GM21786 (cell line): ENCODE results near the gene FBXO31.
"Not testable (repeated sequence)": the region's sequence is repeated elsewhere in the genome, so short reads cannot be mapped to it uniquely, and the experiment has no call there.

Experiments
- ATAC-seq: cut with Tn5 transposase; IDR thresholded peaks from one replicate; pipeline ENCODE4 v1.9.1; 2021; ENCODE audit not compliant: unreplicated experiment

The FBXO31 gene

DNA sequence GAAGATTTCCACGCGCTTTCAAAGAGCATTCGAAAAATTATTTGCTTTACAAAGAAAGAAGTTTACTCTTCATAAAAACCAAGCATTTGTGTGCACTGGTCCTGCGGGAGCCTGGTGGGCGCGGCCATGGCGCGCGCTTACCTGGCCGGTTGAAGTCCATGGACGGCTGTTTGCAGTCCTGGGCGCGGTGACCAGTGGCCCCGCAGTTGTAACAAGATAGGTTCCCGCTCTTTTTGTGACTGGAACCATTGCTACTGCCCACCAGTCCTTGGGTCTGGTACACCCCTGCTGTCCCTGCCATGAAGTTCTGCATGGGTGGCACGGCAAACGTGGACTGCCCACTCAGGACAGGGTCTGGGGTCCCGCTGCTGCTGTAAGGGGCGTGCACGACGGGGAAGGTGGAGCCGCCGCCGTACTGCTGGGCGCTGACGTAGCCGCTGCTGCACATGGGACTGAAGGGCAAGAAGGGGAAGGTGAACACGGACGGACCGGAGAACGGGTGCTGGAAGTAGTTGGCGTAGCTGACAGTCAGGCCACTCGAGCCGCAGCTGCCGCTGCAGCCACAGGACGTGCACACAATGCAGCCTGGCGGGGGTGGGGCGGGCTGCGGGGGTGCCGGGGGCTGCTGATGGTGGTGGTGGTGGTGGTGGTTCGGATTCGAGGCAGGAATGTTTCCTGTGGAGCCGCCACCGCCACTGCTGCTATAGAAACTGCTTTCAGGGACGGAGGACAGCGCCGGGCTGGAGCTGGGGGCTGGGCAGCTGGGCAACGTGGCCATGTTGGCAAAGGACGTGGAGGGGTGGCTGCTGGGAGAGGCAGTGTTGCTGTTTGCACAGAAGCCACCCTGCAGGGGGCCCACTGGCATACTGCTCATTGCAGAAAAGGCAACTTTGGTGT is 28.0 kb upstream of the FBXO31 start:
- ATAC-seq = no peak

DNA sequence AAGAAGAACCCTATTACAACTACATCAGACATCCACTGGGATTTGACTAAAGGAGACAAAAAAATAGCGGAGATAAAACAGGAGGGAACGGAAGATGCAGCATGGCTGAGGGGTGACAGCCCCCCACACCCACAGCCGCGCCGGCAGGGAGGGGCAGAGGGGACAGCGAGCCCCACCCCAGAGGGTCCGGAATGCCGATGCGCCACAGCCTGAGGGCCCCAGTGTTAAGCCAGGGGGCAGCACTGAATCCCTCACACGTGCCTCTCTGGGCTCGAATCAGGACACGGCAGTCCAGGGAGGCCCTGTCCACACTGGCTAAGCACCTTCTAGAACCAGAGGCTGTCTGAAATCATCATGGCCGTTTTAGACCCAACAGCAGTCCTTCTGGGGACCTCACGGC is 27.4 kb upstream of the FBXO31 start:
- no peak for ATAC-seq

DNA sequence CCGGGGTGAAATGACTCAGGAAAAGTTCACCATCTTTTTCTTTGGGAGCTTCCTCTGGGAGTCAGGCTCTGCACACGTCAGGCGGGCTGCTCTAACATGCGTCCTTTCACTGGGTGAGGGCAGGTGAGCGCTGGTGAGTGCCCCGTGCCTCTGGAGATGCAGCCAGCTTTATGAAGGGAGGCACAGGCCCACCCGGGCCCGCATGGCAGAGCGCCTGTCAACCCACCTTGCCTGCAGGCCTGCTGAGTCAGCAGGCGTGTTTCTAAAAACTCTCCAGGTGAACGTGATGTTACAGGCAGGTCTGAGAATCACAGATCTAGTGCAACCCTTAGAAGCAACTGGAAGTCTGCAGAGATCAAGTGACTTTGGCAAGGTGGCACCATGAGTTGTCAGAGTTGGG is 27.0 kb upstream of the FBXO31 start:
- ATAC-seq = no peak

DNA sequence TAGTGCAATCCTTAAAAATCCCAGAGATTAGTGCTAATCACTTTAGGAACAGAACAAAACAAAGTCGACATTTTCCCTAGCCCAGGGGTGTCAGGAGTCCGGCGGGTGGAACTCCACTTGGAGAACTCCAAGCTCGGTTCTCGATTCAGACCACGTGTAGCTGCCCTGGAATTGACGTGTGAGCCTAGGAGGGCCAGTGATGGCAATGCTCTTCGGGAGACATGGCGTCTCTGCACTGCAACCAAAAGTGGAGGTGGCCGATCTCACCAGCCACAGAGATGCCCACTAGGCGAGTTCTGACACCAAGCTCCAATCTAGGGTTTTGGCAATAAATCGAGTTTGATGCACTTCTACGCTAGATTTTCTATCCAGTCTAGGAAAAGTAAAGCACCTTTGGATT is 26.2 kb upstream of the FBXO31 start:
- no peak for ATAC-seq

DNA sequence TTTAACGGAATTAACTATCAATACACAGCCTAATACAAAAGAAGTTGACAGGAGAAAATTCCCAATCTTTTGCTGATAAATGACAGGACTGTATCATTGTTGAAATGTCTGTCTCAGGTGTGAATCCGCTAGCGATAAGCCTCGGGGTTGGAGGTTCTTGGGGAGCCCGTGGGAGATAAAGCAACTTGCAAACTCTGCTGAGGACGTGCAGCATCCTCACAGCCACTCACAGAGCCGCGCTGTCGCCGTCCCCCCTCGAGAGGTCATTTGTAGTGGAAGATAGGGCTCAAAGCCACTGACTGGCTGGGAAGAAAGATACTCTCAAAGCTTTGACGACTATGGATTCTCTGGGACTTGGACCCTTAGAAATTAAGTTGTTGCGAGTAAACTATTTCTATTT is 25.6 kb upstream of the FBXO31 start:
- ATAC-seq = no peak

DNA sequence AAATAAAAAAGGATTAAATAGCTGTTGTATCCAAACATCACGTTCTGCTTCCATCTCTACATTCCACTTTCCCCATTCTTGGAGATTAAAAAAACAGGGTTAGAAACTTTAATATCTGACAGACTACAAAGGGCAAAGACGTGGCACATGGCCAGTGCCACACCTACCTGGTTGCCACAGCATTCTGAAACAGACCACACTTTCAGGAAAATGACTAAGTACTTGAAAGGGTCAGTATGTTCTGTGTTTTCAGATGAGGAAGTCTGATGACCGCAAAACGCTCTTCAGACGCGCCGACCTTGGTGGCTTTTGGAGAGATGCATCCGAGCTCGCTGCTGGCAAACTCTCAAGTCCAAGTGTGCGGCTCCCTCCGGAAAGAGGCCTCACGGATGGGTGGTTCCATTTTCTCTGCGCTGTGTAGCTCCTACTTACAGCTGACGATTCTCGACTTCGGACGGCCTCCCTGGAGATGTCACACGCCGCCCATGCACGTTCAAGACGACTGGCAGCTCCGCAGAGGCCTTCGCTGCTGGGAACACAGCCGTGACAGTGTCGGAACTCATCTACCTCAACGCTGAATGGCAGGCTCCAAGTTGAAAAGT is 24.0 kb upstream of the FBXO31 start:
- ATAC-seq = no peak

DNA sequence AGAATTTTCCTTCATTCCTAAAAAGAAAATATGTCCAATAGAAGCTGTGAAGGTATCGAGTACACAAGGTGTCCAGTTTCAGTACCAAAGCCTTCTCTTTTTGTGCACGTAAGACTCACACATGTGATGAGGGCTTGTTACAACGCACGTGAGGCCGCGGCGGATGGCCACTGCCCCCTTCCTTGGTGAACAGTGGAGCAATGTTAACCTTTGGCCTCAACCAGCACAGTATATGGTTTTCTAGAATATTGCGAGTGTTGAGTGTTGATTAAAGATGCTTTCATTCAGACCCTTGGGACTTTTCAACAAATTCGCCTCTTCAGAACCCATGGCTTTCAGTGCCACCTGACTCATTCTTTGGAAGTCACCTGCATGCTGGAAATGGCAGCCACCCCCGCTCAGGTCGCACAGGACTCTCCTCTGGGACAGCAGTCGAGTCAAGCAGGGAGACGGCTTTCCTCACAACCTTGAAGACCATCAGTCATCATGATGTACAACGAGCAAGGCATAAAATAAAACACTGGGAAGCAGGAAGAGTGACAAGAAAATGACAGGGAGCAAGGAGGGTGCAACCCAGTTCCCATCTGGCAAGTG is 23.0 kb upstream of the FBXO31 start:
- ATAC-seq = no peak

DNA sequence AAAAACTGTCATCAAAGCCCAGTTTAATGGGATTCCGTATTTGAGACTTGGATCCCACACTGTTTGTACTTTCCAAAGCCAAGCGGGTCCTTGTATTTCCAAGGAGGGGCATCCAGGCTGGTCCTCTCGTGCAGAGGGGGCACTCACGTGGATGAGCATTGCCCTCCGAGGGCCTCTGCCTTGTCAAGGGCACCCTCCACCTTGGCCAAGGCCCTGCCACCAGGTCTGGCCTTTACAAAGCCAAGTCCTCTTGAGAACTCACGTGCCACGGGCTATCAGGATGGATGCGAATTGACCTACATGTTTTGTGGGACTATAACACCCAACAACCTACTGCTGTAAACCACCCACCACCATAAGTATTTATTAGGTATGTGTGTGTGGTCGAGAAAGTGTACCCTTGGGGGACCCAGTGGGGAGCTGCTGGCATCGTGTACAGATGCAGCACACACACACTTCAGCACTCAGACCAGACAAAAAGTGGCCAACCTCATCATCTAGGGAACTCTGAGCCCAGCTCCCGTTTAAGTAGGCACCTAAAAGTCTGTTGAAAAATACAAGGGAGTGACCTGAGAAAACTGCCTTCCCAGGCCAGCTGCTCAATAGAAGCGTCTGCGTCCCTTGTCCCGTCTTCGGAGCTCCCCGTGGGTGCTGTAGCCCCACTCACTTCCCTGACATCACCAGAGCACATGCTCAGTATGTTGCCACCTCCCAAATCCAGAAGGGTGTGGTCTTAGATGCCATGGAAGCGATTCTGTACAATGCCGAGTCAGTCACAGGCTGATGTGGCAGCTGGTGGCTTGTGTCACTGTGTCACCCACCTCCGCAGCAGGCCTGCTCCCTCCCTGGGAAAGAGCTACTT is 21.4 kb upstream of the FBXO31 start:
- ATAC-seq = no peak

DNA sequence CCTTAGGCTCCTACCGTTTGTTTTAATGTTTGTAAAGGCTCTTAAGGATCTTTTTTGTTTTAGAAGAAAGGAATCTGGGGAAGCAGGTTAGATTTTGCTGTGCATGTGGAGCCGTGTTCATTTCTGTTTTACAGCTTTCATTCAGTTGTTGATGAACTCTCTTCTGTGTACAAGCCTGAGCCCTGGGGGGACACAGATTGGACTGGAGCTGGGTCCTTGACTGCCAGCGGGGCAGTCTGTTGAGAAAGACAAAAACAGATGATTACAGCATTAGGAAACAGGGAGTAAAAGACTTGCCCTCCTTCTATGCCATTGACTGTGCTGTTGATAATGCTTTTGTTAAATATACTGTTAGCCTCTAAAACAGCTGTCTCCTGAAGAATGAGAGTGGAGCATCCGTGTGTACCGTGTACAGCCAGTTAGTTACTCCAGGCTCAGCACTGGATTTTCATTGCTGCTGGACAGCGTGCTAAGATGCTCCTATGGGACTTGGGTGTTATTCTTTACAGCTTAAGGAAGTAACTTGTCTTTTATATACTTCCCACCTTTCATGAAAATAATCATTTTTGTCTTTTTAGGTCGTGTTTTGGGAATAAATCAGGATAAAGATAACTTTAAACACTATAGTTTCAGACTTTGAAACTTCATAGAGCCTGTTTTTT is 11.7 kb upstream of the FBXO31 start:
- no peak for ATAC-seq

DNA sequence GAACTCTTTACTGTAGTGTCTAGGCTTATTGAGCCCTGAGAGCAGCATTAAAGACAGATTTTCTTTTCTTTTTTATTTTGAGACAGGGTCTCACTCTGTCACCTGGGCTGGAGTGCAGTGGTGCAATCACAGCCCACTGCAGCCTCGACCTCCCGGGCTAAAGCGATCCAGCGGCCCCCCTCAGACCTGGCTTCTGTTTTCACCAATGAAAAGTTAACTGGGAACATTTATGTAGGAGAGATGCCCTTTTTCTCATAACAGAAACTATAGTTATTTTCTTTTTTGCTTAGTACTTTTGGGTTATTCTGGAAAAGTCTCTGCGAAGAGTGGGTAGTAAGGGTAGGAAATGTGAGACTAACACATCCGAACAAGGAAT is 10.1 kb upstream of the FBXO31 start:
- no peak for ATAC-seq

DNA sequence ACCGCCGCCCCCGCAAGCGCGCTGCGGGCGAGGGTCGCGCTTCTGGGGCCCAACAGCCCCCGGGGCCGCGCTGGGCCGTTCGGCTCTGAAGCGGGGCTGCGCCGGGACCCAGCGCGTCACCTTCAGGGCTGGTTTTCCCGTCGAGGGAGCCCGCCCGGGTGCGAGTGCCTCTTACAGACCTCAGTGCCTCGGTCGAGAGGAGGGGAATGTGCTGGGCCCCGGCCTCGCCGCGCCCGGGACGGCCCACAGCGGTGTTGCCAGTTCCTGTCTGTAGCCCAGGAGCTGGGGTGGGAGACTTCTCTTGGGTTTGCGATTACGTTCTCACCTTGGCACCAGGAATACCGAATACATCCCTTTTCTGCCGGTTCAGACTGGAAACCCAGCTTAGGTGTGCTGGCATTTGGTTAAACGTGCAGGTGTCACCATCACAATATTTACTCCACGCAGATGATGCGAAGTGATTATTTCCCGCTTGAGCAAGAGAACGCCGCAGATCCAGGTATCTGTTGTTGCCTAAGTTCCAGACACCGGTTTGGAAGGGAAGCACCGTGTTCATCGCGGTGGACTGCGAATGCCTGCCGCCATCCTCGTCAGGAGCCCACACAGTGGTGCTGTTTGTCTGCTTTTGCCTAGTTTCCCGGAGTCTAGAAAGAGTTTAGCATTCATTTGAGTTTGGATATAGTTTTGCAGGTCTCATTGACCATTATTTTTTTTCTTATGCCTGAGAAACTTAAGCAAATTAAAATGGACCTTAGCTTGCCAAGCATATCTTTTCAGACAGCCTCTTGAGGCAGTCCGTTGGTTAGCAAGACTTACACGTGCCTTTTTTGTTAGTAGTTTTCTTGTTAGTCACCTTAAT is 9.5 kb upstream of the FBXO31 start:
- no peak for ATAC-seq

DNA sequence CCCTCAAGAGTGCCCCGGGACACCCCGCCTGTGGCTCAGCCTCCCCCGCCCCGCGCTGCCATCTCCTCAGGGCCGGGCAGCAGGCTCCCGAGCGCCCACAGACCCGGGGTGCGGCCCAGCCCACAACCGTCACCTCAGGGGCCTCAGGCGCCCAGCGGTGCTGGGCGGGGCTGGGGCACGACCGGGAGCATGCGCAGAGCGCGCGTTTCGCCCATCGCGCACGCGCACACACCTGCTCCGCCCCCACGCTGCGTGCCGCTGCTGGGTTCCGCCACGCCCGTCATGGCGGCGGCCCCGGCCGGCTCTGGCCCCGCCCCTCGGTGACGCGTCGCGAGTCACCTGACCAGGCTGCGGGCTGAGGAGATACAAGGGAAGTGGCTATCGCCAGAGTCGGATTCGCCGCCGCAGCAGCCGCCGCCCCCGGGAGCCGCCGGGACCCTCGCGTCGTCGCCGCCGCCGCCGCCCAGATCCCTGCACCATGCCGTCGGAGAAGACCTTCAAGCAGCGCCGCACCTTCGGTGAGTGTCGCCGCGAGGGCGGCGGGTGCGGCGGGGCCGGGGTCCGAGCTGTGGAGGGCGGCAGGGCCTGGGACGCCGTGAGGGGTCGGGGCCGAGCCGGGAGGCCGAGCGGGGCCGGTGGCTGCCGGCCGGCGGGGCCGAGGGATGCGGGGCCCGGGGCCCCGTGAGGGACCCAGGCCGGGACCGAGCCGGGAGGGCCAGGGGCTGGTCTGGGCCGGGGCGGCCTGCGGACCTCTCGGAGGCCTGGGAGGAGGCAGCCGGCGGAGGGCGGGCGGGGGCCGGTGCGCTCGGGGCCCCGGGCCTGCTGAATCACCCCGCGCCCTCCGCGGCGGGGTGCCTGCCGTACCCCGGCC is 8.6 kb upstream of the FBXO31 start, which contains the start of gene MAP1LC3B:
Gene MAP1LC3B (plus strand): TSS at position 387 of the 871 bp plus-strand sequence. CDS start 92 bp downstream, at position 479.
- ATAC-seq = peak; percentile 55

DNA sequence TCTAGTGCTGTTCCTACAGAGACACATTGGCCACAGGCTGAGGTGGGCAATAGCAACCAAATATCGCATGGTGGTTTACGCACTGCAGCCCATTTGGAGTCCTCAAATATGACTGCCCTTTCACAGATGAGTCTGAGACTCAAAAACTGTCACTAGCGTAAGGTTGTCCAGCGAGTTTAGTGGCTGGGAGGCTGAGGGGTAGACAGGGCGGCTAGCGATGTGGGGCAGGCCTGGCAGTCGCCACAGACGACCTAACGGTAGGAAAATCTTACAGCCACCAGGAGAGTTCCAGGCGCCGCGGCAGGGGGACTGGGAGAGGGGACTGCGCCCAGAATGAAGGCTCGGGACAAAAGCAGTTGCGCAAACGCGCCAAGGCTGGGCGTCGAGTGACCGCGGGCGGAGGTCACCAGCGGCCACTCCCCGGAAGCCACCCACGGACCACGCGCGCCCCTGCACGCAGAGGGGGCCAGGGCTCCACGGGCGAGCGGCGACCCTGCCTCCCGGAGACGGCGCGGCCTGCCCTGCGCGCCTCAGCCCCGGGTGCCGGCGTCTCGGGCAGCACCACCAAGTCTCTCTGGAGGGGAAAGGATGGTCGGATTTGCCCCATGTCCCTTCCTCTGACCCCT is 7.9 kb upstream of the FBXO31 start:
- ATAC-seq = peak; percentile 11

DNA sequence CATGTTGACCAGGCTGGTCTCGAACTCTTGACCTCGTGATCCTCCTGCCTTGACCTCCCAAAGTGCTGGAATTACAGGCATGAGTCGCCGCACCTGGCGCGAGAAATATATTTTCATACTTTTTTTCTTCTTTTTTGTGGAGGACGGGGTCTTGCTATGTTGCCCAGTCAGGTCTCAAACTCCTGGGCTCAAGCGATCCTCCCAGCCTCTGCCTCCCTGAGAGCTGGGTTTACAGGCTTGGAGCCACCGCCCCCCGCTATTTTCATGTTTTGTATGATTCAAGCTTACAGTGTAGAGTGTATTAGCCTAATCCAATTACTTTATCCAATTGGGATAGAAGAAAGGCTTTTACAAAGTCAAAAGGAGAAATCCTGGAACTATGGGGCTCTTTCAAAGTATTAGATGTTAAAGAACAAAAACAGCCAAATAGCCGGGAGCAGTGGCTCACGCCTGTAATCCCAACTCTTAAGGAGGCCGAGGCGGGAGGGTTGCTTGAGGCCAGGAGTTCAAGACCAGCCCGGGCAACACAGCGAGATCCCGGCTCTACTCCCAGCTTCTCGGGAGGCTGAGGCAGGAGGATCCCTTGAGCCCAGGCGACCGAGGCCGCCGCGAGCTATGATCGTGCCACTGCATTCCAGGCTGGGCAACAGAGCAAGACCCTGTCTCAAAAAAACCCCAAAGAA is 7.2 kb upstream of the FBXO31 start:
- ATAC-seq = no peak

DNA sequence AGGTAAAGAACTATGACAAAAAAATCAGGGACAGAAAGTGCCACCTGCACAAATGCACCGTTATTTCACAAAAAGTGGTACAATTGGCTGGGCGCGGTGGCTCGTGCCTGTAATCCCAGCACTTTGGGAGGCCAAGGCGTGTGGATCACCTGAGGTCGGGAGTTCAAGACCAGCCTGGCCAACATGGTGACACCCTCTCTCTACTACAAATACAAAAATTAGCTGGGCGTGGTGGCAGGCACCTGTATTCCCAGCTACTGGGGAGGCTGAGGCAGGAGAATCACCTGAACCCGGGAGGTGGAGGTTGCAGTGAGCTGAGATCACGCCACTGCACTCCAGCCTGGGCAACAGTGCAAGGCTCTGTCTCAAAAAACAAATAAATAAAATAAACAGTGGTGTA is 6.3 kb upstream of the FBXO31 start:
- ATAC-seq = not testable (repeated sequence)

DNA sequence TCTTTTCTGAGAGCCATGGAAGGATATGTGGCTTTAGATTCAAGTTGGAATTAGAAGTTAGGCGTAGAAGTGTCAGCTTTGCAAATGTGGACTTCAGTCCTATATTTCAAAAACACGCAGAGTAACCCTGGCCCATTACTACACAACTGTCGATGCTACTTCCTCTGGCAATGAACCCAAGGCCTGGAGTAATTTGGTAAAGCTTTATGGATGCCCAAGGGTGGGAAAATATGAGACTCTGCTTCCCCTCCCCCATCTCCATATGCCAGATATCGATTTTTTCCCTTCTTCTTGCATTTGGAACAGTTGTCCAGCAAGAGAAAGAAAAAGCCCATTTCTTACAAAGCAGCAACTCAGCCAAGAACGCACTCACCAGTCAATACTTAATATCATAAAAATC is 5.7 kb upstream of the FBXO31 start:
- no peak for ATAC-seq

DNA sequence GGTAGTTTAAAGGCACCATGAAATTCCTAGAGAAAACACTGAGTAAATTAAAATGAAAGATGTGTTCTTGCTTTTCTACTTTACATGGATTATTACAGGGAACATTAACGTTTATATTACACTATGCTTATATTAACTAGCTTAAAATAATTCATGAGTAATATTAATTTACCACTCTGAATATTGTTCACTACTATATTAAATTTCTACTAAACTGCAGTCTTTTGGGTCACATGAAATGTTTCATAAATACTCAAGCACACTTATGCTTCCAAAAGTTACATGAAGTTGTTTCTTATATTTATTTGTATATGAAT is 5.2 kb upstream of the FBXO31 start:
- no peak for ATAC-seq
